ENCODE results near the gene SPHKAP. TPM values are rescaled to one million over a fixed set of nuclear protein-coding genes. Genes with fewer than 3 reads are reported as not detected.

The SPHKAP gene
- total RNA-seq, 1 donor from 2014 or later, result not detected

DNA sequence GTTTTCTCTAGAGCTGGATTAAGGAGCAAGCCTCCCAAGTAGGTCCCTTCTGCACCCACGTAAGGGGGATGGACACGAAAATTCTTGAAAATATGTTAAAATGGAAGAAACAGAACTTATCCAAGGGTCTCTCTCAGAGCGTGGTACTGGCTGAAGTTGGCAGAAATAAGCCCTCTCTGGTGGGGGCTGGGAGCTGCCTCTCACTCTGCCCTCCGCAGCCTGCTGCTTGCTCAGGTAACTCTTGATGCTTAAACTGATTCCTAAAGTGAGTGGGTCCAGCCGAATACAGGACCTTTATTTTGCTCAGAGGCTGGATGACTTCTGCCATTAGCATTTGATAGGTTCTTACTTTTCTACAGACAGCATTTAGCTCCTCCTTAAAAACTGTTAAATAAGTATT is 78.1 kb downstream of the SPHKAP start:
- no peaks in the 10 kb centered on the region for H3K79me2 ChIP-seq (ENCODE audit: insufficient read depth, low read length)
- H3K27me3 Mint-ChIP-seq (ENCODE audit: low read depth, unreplicated experiment), result no peaks in the 10 kb centered on the region
- H4K20me1 ChIP-seq (ENCODE audit: insufficient read depth, low read length), result no peaks in the 10 kb centered on the region
- no peaks in the 10 kb centered on the region for H3K9me3 ChIP-seq (ENCODE audit: insufficient read depth, low read depth, low read length)
- no peaks in the 10 kb centered on the region for H3K36me3 Mint-ChIP-seq (ENCODE audit: low read depth, unreplicated experiment)
- no peak overlapping the region for H3K4me3 Mint-ChIP-seq (ENCODE audit: unreplicated experiment)
- TF ChIP-seq, protein P1, sequence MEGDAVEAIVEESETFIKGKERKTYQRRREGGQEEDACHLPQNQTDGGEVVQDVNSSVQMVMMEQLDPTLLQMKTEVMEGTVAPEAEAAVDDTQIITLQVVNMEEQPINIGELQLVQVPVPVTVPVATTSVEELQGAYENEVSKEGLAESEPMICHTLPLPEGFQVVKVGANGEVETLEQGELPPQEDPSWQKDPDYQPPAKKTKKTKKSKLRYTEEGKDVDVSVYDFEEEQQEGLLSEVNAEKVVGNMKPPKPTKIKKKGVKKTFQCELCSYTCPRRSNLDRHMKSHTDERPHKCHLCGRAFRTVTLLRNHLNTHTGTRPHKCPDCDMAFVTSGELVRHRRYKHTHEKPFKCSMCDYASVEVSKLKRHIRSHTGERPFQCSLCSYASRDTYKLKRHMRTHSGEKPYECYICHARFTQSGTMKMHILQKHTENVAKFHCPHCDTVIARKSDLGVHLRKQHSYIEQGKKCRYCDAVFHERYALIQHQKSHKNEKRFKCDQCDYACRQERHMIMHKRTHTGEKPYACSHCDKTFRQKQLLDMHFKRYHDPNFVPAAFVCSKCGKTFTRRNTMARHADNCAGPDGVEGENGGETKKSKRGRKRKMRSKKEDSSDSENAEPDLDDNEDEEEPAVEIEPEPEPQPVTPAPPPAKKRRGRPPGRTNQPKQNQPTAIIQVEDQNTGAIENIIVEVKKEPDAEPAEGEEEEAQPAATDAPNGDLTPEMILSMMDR (IDR thresholded peaks at IDR 0.05; ENCODE audit: insufficient read depth, low read depth, low read length), result no peak
- no peak for TF ChIP-seq EZH2 (IDR thresholded peaks at IDR 0.05; ENCODE audit: insufficient read depth, low read length)
- no peaks in the 10 kb centered on the region for H3K27me3 ChIP-seq (ENCODE audit: insufficient read depth, low read length)
- no peak overlapping the region for H3K4me3 ChIP-seq (ENCODE audit: insufficient read depth, low read depth, low read length)
- H3K4me1 ChIP-seq (ENCODE audit: insufficient read depth, low read length), result no peaks in the 10 kb centered on the region
- H3K36me3 ChIP-seq (ENCODE audit: insufficient read depth, low read length), result no peaks in the 10 kb centered on the region
- H3K4me1 Mint-ChIP-seq (ENCODE audit: low read depth, unreplicated experiment), result peaks cover 6% of the 10 kb centered on the region
- H2AFZ ChIP-seq (ENCODE audit: low read depth, low read length), result no peak overlapping the region
- H3K9ac ChIP-seq (ENCODE audit: low read length), result no peak overlapping the region
- H3K27ac Mint-ChIP-seq (ENCODE audit: unreplicated experiment), result no peak overlapping the region
- FAIRE-seq, result no peak
- no peak overlapping the region for H3K27ac ChIP-seq (ENCODE audit: low read depth, low read length)
- no peak overlapping the region for H3K4me2 ChIP-seq (ENCODE audit: low read length)
- no peak for DNase-seq (ENCODE audit: low read depth)
- H3K9me3 Mint-ChIP-seq (ENCODE audit: unreplicated experiment), result no peaks in the 10 kb centered on the region

- no peak overlapping the region for H3K4me3 Mint-ChIP-seq (ENCODE audit: unreplicated experiment)
- FAIRE-seq, result no peak
- H3K9me3 Mint-ChIP-seq (ENCODE audit: unreplicated experiment), result no peaks in the 10 kb centered on the region
- H3K27me3 Mint-ChIP-seq (ENCODE audit: low read depth, unreplicated experiment), result no peaks in the 10 kb centered on the region
- H3K9me3 ChIP-seq (ENCODE audit: insufficient read depth, low read depth, low read length), result no peaks in the 10 kb centered on the region
- H3K27ac ChIP-seq (ENCODE audit: low read depth, low read length), result no peak overlapping the region
- H4K20me1 ChIP-seq (ENCODE audit: insufficient read depth, low read length), result no peaks in the 10 kb centered on the region
- TF ChIP-seq, protein P1 (IDR thresholded peaks at IDR 0.05; ENCODE audit: insufficient read depth, low read depth, low read length), result no peak
- no peak for TF ChIP-seq EZH2 (IDR thresholded peaks at IDR 0.05; ENCODE audit: insufficient read depth, low read length)
- H3K27ac Mint-ChIP-seq (ENCODE audit: unreplicated experiment), result no peak overlapping the region
- DNase-seq (ENCODE audit: low read depth), result no peak
- no peaks in the 10 kb centered on the region for H3K36me3 ChIP-seq (ENCODE audit: insufficient read depth, low read length)
- H3K36me3 Mint-ChIP-seq (ENCODE audit: low read depth, unreplicated experiment), result no peaks in the 10 kb centered on the region
- no peak overlapping the region for H3K9ac ChIP-seq (ENCODE audit: low read length)
- H2AFZ ChIP-seq (ENCODE audit: low read depth, low read length), result no peak overlapping the region
- no peaks in the 10 kb centered on the region for H3K79me2 ChIP-seq (ENCODE audit: insufficient read depth, low read length)
- no peaks in the 10 kb centered on the region for H3K4me1 ChIP-seq (ENCODE audit: insufficient read depth, low read length)
- no peaks in the 10 kb centered on the region for H3K27me3 ChIP-seq (ENCODE audit: insufficient read depth, low read length)
- H3K4me1 Mint-ChIP-seq (ENCODE audit: low read depth, unreplicated experiment), result peaks cover 6% of the 10 kb centered on the region
- no peak overlapping the region for H3K4me2 ChIP-seq (ENCODE audit: low read length)
- H3K4me3 ChIP-seq (ENCODE audit: insufficient read depth, low read depth, low read length), result no peak overlapping the region
Observed at GRCh38 chr2:228102949-228103348, 78.5 kb downstream of the SPHKAP start.

DNA sequence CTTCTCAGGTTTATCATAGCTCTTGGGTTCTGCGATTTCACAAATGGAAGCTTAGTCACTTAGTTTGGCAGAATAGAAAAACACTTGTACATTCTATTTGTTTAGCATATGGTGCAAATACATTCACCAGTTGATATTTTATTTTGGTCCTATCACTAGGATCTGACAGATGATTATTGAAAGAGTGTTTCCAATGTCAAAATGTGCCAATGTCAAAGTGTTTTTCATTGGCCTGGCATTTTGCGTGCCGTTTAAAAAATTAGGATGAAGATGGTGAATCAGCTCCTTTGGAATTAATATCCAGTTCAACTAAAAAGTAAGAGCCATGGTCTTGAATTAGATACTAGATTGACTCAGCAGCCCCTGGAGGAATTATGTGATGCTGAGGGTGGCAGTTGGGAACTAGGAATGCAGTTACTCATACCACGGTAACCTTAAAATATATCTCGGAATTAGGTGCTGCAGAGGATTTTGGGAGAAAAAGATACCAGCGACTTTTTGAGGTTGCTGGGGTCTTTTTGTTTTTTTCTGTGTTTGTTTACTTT is 87.0 kb downstream of the SPHKAP start:
- no peaks in the 10 kb centered on the region for H3K4me1 ChIP-seq (ENCODE audit: insufficient read depth, low read length)
- Mint-ChIP-seq H3K9me3 (ENCODE audit: unreplicated experiment) (no peaks in the 10 kb centered on the region), H3K4me1 (ENCODE audit: low read depth, unreplicated experiment) (no peaks in the 10 kb centered on the region), H3K27me3 (ENCODE audit: low read depth, unreplicated experiment) (no peaks in the 10 kb centered on the region), H3K27ac (ENCODE audit: unreplicated experiment) (no peak overlapping the region), H3K36me3 (ENCODE audit: low read depth, unreplicated experiment) (no peaks in the 10 kb centered on the region), H3K4me3 (ENCODE audit: unreplicated experiment) (no peak overlapping the region)
- DNase-seq (ENCODE audit: low read depth) (peak; percentile 5), FAIRE-seq (no peak)
- H3K27ac ChIP-seq (ENCODE audit: low read depth, low read length), result no peak overlapping the region
- no peaks in the 10 kb centered on the region for H3K9me3 ChIP-seq (ENCODE audit: insufficient read depth, low read depth, low read length)
- no peaks in the 10 kb centered on the region for H3K27me3 ChIP-seq (ENCODE audit: insufficient read depth, low read length)
- no peaks in the 10 kb centered on the region for H3K79me2 ChIP-seq (ENCODE audit: insufficient read depth, low read length)
- H3K9ac ChIP-seq (ENCODE audit: low read length), result no peak overlapping the region
- H2AFZ ChIP-seq (ENCODE audit: low read depth, low read length), result no peak overlapping the region
- H3K36me3 ChIP-seq (ENCODE audit: insufficient read depth, low read length), result no peaks in the 10 kb centered on the region
- no peak overlapping the region for H3K4me3 ChIP-seq (ENCODE audit: insufficient read depth, low read depth, low read length)
- H4K20me1 ChIP-seq (ENCODE audit: insufficient read depth, low read length), result no peaks in the 10 kb centered on the region
- no peak for TF ChIP-seq EZH2 (IDR thresholded peaks at IDR 0.05; ENCODE audit: insufficient read depth, low read length)
- TF ChIP-seq, protein P1 (IDR thresholded peaks at IDR 0.05; ENCODE audit: insufficient read depth, low read depth, low read length), result no peak
- no peak overlapping the region for H3K4me2 ChIP-seq (ENCODE audit: low read length)

Measured in astrocyte (in vitro differentiated cells and primary cell).